ENCODE data around the gene ATP8B1. TPM values are rescaled to one million over a fixed set of nuclear protein-coding genes. Genes with fewer than 3 reads are reported as not detected.

ATP8B1 gene
- total RNA-seq, 1 donor from 2014 or later: 30.9 TPM

GRCh38 chr18:57836557-57836956, 33.4 kb upstream of the ATP8B1 start:
- H3K27ac ChIP-seq: no peak overlapping the region
- H3K4me1 ChIP-seq: peaks cover 0 to 4% of the 10 kb centered on the region in 2 donors
- intact Hi-C loops (cut with DNase I): no loop called here
- no peak overlapping the region for H3K4me3 ChIP-seq
- H3K27me3 ChIP-seq: no peaks in the 10 kb centered on the region
- H3K36me3 ChIP-seq: no peaks in the 10 kb centered on the region
- H3K9me3 ChIP-seq: no peaks in the 10 kb centered on the region
- no peak for TF ChIP-seq CTCF (IDR thresholded peaks at IDR 0.05)
- DNase-seq (ENCODE audit: low spot score in 2 of 2): no peak

GRCh38 chr18:57835904-57836303, 32.8 kb upstream of the ATP8B1 start:
- H3K27me3 ChIP-seq: no peaks in the 10 kb centered on the region
- H3K9me3 ChIP-seq: no peaks in the 10 kb centered on the region
- DNase-seq (ENCODE audit: low spot score in 2 of 2): no peak
- H3K27ac ChIP-seq: no peak overlapping the region
- no peak for TF ChIP-seq CTCF (IDR thresholded peaks at IDR 0.05)
- no peak overlapping the region for H3K4me3 ChIP-seq
- intact Hi-C loops (cut with DNase I): no loop called here
- H3K36me3 ChIP-seq: no peaks in the 10 kb centered on the region
- H3K4me1 ChIP-seq: peaks cover 0 to 4% of the 10 kb centered on the region in 2 donors

GRCh38 chr18:57834616-57835015, 31.5 kb upstream of the ATP8B1 start:
- intact Hi-C loops (cut with DNase I): no loop called here
- no peaks in the 10 kb centered on the region for H3K36me3 ChIP-seq
- no peaks in the 10 kb centered on the region for H3K27me3 ChIP-seq
- DNase-seq (ENCODE audit: low spot score in 2 of 2): no peak
- no peak overlapping the region for H3K27ac ChIP-seq
- TF ChIP-seq CTCF (IDR thresholded peaks at IDR 0.05): no peak
- no peaks in the 10 kb centered on the region for H3K9me3 ChIP-seq
- peaks cover 0 to 4% of the 10 kb centered on the region in 2 donors for H3K4me1 ChIP-seq
- no peak overlapping the region for H3K4me3 ChIP-seq

GRCh38 chr18:57833441-57834101, 30.5 kb upstream of the ATP8B1 start:
- H3K4me1 ChIP-seq: peaks cover 0 to 4% of the 10 kb centered on the region in 2 donors
- no peaks in the 10 kb centered on the region for H3K9me3 ChIP-seq
- intact Hi-C loops (cut with DNase I): no loop called here
- no peak for TF ChIP-seq CTCF (IDR thresholded peaks at IDR 0.05)
- peak overlapping the region; percentile 30 to 38 for H3K4me3 ChIP-seq
- no peaks in the 10 kb centered on the region for H3K36me3 ChIP-seq
- H3K27me3 ChIP-seq: no peaks in the 10 kb centered on the region
- H3K27ac ChIP-seq: no peak overlapping the region
- no peak for DNase-seq (ENCODE audit: low spot score in 2 of 2)

GRCh38 chr18:57832730-57833129, 29.6 kb upstream of the ATP8B1 start:
- no peak for DNase-seq (ENCODE audit: low spot score in 2 of 2)
- Histone ChIP-seq H3K36me3 (no peaks in the 10 kb centered on the region), H3K4me1 (peaks cover 0 to 4% of the 10 kb centered on the region in 2 donors), H3K27ac (no peak overlapping the region), H3K4me3 (no peak overlapping the region), H3K9me3 (no peaks in the 10 kb centered on the region), H3K27me3 (no peaks in the 10 kb centered on the region)
- intact Hi-C loops (cut with DNase I): no loop called here
- TF ChIP-seq CTCF (IDR thresholded peaks at IDR 0.05): no peak
